ENCODE data around the gene WDPCP.

GRCh38 chr2:63488118-63488713, 100.1 kb downstream of the WDPCP start:
- no peak for TF ChIP-seq POLR2A (IDR thresholded peaks at IDR 0.05)
- TF ChIP-seq, protein P1, sequence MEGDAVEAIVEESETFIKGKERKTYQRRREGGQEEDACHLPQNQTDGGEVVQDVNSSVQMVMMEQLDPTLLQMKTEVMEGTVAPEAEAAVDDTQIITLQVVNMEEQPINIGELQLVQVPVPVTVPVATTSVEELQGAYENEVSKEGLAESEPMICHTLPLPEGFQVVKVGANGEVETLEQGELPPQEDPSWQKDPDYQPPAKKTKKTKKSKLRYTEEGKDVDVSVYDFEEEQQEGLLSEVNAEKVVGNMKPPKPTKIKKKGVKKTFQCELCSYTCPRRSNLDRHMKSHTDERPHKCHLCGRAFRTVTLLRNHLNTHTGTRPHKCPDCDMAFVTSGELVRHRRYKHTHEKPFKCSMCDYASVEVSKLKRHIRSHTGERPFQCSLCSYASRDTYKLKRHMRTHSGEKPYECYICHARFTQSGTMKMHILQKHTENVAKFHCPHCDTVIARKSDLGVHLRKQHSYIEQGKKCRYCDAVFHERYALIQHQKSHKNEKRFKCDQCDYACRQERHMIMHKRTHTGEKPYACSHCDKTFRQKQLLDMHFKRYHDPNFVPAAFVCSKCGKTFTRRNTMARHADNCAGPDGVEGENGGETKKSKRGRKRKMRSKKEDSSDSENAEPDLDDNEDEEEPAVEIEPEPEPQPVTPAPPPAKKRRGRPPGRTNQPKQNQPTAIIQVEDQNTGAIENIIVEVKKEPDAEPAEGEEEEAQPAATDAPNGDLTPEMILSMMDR (IDR thresholded peaks at IDR 0.05 in 4 of 5, conservative IDR thresholded peaks at IDR 0.05 in 1 of 5): peak in 3 of 5 experiments; percentile 7 to 45 (median 22)

Measured in gastrocnemius medialis (tissue), 4 donors.